ENCODE results near the gene NBL1.

GRCh38 chr1:19619697-19620384 is 24.3 kb upstream of the NBL1 start:
- TF ChIP-seq CTCF (conservative IDR thresholded peaks at IDR 0.05 in 1 of 2, IDR thresholded peaks at IDR 0.05 in 1 of 2; ENCODE audit: low read depth in 1 of 2, low read length in 2 of 2) (no peak), EZH2 (IDR thresholded peaks at IDR 0.05; ENCODE audit: low read length, missing control alignments) (no peak)

Measured in fibroblast of lung (primary cell).